Measurements from ENCODE around the gene SCN1A.

DNA sequence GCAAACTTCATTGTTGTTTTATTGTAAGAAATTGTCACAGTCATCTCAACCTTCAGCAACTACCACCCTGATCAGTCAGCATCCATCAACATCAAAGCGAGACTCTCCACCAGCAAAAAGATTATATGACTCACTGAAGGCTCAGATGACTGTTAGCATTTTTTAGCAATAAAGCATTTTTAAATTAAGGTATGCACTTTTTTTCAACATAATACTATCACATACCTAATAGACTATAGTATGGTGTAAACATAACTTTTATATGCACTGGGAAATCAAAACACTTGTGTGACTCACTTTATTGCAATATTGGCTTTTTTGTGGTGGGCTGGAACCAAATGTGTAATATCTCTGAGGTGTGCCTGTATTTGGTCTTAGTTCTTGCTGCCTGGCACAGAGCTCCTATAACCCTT, 15.6 kb downstream of the SCN1A start:
- no peak for TF ChIP-seq POLR2A (IDR thresholded peaks at IDR 0.05)
- TF ChIP-seq EP300 (IDR thresholded peaks at IDR 0.05): no peak

All from upper lobe of left lung (tissue), 4 donors.